DND-41 (cell line): ENCODE data around the gene TMEM169.

Experiments
- EZH2 ChIP-seq: IDR thresholded peaks from 3 replicates; pipeline ENCODE4 v1.6.1; 2012; ENCODE audit warnings: borderline replicate concordance, low read depth, mild to moderate bottlenecking, moderate library complexity, low read length, inconsistent platforms; ENCODE audit not compliant: severe bottlenecking
- TF ChIP-seq, protein P1 (sequence below): IDR thresholded peaks from 2 replicates; pipeline ENCODE4 v1.5.1; 2012; ENCODE audit warnings: borderline replicate concordance, low read length, moderate library complexity, mild to moderate bottlenecking; ENCODE audit not compliant: poor library complexity, severe bottlenecking; ENCODE audit errors: extremely low read depth

DNA sequence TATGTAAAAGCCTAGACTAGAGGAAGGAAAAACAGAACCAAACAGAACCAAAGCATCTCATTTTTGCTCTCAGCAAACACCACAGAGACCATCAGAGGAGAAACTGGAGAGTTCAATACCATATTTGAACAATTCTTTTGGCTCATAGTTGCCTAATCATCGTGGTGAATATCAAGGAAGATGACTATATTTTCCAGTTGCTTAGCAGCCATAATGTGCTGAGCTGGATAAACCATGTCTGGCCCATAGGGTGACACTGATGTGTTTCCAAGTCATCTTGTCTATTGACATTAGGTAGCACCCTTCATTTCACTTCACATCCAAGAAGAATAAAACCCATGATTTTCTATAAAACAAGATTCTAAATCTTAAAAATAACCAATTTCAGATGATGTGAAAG is 21.5 kb downstream of the TMEM169 start:
- no peak for TF ChIP-seq EZH2
- TF ChIP-seq, protein P1, sequence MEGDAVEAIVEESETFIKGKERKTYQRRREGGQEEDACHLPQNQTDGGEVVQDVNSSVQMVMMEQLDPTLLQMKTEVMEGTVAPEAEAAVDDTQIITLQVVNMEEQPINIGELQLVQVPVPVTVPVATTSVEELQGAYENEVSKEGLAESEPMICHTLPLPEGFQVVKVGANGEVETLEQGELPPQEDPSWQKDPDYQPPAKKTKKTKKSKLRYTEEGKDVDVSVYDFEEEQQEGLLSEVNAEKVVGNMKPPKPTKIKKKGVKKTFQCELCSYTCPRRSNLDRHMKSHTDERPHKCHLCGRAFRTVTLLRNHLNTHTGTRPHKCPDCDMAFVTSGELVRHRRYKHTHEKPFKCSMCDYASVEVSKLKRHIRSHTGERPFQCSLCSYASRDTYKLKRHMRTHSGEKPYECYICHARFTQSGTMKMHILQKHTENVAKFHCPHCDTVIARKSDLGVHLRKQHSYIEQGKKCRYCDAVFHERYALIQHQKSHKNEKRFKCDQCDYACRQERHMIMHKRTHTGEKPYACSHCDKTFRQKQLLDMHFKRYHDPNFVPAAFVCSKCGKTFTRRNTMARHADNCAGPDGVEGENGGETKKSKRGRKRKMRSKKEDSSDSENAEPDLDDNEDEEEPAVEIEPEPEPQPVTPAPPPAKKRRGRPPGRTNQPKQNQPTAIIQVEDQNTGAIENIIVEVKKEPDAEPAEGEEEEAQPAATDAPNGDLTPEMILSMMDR: no peak
